HG03442 (cell line): ENCODE data around the gene RAI14.
"Not testable (repeated sequence)": the region's sequence is repeated elsewhere in the genome, so short reads cannot be mapped to it uniquely, and the experiment has no call there.

Experiments
- ATAC-seq: cut with Tn5 transposase; IDR thresholded peaks from one replicate; pipeline ENCODE4 v1.9.1; 2021; ENCODE audit warnings: mild to moderate bottlenecking, moderate library complexity; ENCODE audit not compliant: unreplicated experiment

The RAI14 gene

GRCh38 chr5:34724741-34725140 is 68.6 kb downstream of the RAI14 start:
- ATAC-seq, result no peak

- ATAC-seq, result not testable (repeated sequence)
Measured at GRCh38 chr5:34727166-34727749, 71.1 kb downstream of the RAI14 start.

GRCh38 chr5:34728236-34728635 is 72.1 kb downstream of the RAI14 start:
- no peak for ATAC-seq

GRCh38 chr5:34731435-34732232 is 75.5 kb downstream of the RAI14 start:
- no peak for ATAC-seq

- no peak for ATAC-seq
Measured at GRCh38 chr5:34734326-34734725, 78.2 kb downstream of the RAI14 start.

- no peak for ATAC-seq
Measured at GRCh38 chr5:34735491-34736426, 79.6 kb downstream of the RAI14 start.

- ATAC-seq, result no peak
Measured at GRCh38 chr5:34736445-34737115, 80.5 kb downstream of the RAI14 start.

GRCh38 chr5:34737731-34738130 is 81.6 kb downstream of the RAI14 start:
- ATAC-seq, result no peak

- ATAC-seq, result no peak
Measured at GRCh38 chr5:34738381-34738780, 82.3 kb downstream of the RAI14 start.

GRCh38 chr5:34740389-34740806 is 84.3 kb downstream of the RAI14 start:
- no peak for ATAC-seq

- no peak for ATAC-seq
Measured at GRCh38 chr5:34742061-34742460, 85.9 kb downstream of the RAI14 start.

- ATAC-seq, result no peak
Measured at GRCh38 chr5:34743878-34744277, 87.8 kb downstream of the RAI14 start.

GRCh38 chr5:34748431-34748830 is 92.3 kb downstream of the RAI14 start:
- ATAC-seq, result no peak

GRCh38 chr5:34749431-34749873 is 93.3 kb downstream of the RAI14 start:
- ATAC-seq, result no peak

GRCh38 chr5:34750206-34750605 is 94.1 kb downstream of the RAI14 start:
- no peak for ATAC-seq

GRCh38 chr5:34751807-34752736 is 95.9 kb downstream of the RAI14 start:
- no peak for ATAC-seq

- ATAC-seq, result not testable (repeated sequence)
Measured at GRCh38 chr5:34753236-34753635, 97.1 kb downstream of the RAI14 start.

GRCh38 chr5:34755926-34756325 is 99.8 kb downstream of the RAI14 start:
- no peak for ATAC-seq

- ATAC-seq, result no peak
Measured at GRCh38 chr5:34756781-34757624, 100.9 kb downstream of the RAI14 start.
